Bronchial epithelial cell (primary cell): ENCODE data around the gene ACTN4. TPM values are rescaled to one million over a fixed set of nuclear protein-coding genes. Genes with fewer than 3 reads are reported as not detected.

Experiments used
- DNase-seq: peaks from one replicate; pipeline ENCODE4 v3.0.0-alpha.2; 2010; ENCODE audit warnings: low read depth
- FAIRE-seq: peaks from 2 replicates; lab custom pipeline; 2011; peaks lifted over from hg19 to GRCh38; lab: Jason Lieb, UNC
- H3K27me3 ChIP-seq: 2 replicates; pipeline ENCODE4 v1.5.1; 2011; ENCODE audit warnings: low read length; ENCODE audit not compliant: control insufficient read depth, insufficient read depth
- H3K36me3 ChIP-seq: 2 replicates; pipeline ENCODE4 v1.5.1; 2011; ENCODE audit warnings: low read length; ENCODE audit not compliant: control insufficient read depth, insufficient read depth
- H3K4me3 ChIP-seq: 2 replicates; pipeline ENCODE4 v1.5.1; 2011; ENCODE audit warnings: mild to moderate bottlenecking, low read depth, low read length, control low read depth
- total RNA-seq: library from RNA; depleted of rRNA; stranded (reverse); fragments of >200 nt; gene quantifications from 2 replicates; pipeline ENCODE4 v1.2.1, GENCODE V29; 2014
- TF ChIP-seq, protein P1 (sequence below): IDR thresholded peaks from 2 replicates; pipeline ENCODE4 v1.5.1; 2011; ENCODE audit warnings: mild to moderate bottlenecking, moderate library complexity, low read length, control low read depth, inconsistent platforms; ENCODE audit not compliant: insufficient read depth, severe bottlenecking

ACTN4 gene
- total RNA-seq, 1 donor from 2014 or later: 130 TPM

DNA sequence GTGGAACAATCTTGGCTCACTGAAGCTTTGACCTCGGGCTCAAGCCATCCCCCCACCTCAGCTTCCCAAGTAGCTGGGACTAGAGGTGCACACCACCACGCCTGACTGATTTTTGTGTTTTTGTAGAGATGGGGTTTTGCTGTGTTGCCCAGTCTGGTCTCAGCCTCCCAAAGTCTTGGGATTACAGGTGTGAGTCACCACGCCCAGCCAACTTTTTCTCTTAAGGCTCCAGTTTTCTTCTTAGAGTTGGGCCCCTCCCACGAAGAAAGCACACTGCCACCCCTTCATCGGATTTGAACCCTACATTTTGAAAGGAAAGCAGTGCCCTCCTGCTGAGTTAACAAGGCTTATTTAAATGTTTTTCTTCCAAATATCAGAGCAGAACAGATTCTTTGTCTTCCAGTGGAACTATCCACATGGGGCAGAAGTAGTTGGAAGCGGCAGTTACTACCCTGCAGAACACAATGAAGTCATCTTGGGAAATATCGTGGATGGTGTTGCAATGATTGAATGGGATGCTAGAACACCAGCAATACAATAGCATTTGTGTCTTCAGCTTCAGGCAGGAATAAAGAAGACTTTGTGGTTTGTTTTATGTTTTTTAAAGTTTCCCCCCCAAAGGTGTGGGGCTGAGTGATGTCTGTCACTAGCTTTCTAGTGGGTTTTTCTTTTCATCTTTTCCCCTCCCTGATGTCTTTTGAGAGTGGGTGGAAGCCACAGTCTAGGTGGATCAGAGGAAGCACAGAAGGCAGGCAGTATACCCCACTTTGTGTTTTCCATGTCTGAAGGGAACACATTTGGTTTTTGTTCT, 8.9 kb downstream of the ACTN4 start:
- no peak for FAIRE-seq
- peaks cover 11% of the 10 kb centered on the region for H3K36me3 ChIP-seq
- H3K27me3 ChIP-seq: no peaks in the 10 kb centered on the region
- TF ChIP-seq, protein P1, sequence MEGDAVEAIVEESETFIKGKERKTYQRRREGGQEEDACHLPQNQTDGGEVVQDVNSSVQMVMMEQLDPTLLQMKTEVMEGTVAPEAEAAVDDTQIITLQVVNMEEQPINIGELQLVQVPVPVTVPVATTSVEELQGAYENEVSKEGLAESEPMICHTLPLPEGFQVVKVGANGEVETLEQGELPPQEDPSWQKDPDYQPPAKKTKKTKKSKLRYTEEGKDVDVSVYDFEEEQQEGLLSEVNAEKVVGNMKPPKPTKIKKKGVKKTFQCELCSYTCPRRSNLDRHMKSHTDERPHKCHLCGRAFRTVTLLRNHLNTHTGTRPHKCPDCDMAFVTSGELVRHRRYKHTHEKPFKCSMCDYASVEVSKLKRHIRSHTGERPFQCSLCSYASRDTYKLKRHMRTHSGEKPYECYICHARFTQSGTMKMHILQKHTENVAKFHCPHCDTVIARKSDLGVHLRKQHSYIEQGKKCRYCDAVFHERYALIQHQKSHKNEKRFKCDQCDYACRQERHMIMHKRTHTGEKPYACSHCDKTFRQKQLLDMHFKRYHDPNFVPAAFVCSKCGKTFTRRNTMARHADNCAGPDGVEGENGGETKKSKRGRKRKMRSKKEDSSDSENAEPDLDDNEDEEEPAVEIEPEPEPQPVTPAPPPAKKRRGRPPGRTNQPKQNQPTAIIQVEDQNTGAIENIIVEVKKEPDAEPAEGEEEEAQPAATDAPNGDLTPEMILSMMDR: no peak
- H3K4me3 ChIP-seq: no peak overlapping the region
- DNase-seq: peak; percentile 75

DNA sequence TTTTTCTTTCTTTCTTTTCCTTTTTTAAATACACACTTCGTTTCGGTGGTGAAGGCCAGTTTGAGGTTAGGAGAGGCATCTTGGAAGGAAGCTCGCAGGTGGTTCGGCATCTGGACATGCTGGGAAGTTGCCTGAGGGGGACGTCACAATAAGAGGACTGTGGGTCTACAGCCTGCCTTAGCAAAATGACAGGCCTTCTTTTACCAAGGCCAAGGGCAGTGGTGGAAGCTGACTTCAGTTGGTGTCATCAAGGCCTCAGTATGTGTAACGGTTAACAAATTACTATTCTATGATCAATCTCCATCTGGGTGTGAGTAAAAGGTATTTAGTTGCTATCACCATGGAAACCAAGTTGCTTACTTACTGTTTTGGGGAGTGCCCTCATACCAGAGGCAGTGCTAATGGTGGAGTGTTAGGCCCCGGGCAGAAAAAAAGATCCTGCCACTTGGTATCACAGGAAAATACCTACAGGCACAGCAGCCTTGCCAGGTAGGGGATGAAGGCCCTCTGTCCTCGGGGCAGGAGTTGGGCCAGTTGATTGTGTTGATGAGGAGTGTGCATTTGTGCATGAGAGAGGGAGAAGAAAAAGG, 10.3 kb downstream of the ACTN4 start:
- peak; percentile 99 for DNase-seq
- no peak overlapping the region for H3K4me3 ChIP-seq
- no peaks in the 10 kb centered on the region for H3K27me3 ChIP-seq
- H3K36me3 ChIP-seq: peaks cover 11% of the 10 kb centered on the region
- TF ChIP-seq, protein P1: no peak
- FAIRE-seq: peak; percentile 79

DNA sequence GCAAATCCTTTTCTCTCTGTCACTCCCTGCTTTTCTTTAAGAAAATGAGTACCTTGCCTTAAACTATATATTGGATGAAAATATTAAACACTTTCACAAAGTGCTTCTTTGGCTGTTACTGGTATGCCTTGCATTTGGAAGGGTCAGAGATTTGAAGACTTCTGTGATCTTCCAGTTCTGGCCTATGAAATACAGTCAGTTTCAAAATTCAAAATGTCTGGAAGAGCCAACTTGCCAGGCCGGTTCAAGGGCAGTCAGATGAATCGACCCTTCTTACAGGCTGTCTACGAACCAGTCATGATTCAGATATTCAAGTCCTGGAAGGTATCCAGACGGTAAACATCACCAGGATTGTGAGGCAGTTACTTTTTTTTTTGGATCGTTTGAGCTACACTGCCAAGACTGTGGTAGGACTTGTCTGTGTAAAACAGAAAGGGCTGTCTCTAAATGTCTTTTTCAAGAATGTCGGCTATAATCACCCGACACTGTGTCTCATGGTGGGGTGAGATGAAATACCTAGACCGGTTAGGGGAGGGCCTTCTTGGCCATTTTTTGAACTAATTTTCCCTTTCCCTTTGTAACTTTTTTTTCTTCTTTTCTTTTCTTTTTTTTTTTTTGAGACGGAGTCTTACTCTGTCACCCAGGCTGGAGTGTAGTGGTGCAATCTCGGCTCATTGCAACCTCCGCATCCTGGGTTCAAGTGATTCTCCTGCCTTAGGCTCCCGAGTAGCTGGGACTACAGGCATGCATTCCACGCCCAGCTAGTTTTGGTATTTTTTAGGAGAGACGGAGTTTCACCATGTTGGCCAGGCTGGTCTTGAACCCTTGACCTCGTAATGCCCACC, 11.2 kb downstream of the ACTN4 start:
- Histone ChIP-seq H3K36me3 (peaks cover 13% of the 10 kb centered on the region), H3K27me3 (no peaks in the 10 kb centered on the region), H3K4me3 (no peak overlapping the region)
- TF ChIP-seq, protein P1: no peak
- DNase-seq (peak; percentile 100), FAIRE-seq (peak; percentile 88)

DNA sequence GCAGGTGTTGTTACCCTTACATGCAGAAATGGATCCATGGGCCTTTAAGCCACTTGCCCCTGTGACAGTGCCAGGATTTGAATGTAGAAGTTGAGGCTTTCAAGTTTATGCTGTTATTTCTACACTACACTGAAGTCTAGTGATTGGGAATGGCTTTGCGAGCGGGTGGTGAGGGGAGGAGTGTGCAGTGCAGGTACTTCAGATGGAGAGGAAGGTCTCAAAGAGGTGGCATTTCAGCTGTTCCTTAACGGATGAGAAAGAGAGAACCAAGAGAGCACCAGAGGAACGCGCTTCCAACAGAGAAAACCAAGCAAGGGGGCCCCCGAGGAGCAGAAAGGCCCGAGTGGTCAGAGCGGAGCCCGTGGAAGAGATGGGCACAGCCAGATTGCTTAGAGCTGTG, 13.3 kb downstream of the ACTN4 start:
- Histone ChIP-seq H3K36me3 (peaks cover 12% of the 10 kb centered on the region), H3K4me3 (no peak overlapping the region), H3K27me3 (no peaks in the 10 kb centered on the region)
- no peak for DNase-seq
- FAIRE-seq: no peak
- TF ChIP-seq, protein P1: no peak

DNA sequence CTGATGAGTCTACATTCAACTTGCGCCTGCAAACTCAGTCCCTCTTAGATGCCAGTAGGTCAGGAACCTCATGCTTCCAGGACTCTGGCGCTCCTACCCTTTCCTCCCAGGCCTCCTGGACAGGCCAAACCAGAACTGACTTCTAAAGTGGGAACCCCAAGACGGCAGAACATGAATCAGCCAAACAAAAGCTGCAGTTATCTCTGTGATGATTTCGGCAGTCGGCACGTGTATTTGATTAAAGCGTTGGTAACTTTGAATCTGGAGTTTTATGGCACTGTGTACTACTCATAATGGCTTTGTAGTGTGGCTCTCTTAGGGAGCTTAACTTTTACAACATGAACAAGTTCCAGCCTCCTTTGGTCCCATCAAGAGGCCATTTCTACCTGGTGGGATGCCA, 13.7 kb downstream of the ACTN4 start:
- Histone ChIP-seq H3K36me3 (peaks cover 12% of the 10 kb centered on the region), H3K4me3 (no peak overlapping the region), H3K27me3 (no peaks in the 10 kb centered on the region)
- DNase-seq: no peak
- no peak for FAIRE-seq
- TF ChIP-seq, protein P1: no peak
